Glomerular visceral epithelial cell (primary cell): Measurements from ENCODE around the gene OTUB1.

Source experiments
- DNase-seq: peaks from one replicate; pipeline ENCODE4 v3.0.0-alpha.2; 2016; ENCODE audit errors: extremely low spot score

OTUB1 gene

GRCh38 chr11:64022125-64022784 is 36.0 kb downstream of the OTUB1 start:
- no peak for DNase-seq

- DNase-seq, result no peak
Measured at GRCh38 chr11:64023712-64024710, 37.8 kb downstream of the OTUB1 start.

- no peak for DNase-seq
Measured at GRCh38 chr11:64025205-64025604, 39.0 kb downstream of the OTUB1 start.

- DNase-seq, result peak; percentile 17
Measured at GRCh38 chr11:64026575-64027205, 40.5 kb downstream of the OTUB1 start.

GRCh38 chr11:64027651-64028397 is 41.6 kb downstream of the OTUB1 start:
- DNase-seq, result no peak

GRCh38 chr11:64028398-64029115 is 42.3 kb downstream of the OTUB1 start:
- DNase-seq, result no peak

GRCh38 chr11:64029773-64030172 is 43.5 kb downstream of the OTUB1 start:
- DNase-seq, result no peak

GRCh38 chr11:64031001-64031400 is 44.8 kb downstream of the OTUB1 start:
- no peak for DNase-seq

GRCh38 chr11:64032050-64032449 is 45.8 kb downstream of the OTUB1 start:
- DNase-seq, result peak; percentile 37

GRCh38 chr11:64034411-64034811 is 48.2 kb downstream of the OTUB1 start:
- no peak for DNase-seq

- no peak for DNase-seq
Measured at GRCh38 chr11:64035081-64035524, 48.9 kb downstream of the OTUB1 start.

- DNase-seq, result no peak
Measured at GRCh38 chr11:64035576-64035975, 49.3 kb downstream of the OTUB1 start, which contains the start of gene FLRT1. Gene FLRT1, plus strand, starts transcription at chr11:64035931. Its CDS starts 80,337 bp downstream, at chr11:64116268.

GRCh38 chr11:64036087-64037026 is 50.1 kb downstream of the OTUB1 start:
- DNase-seq, result peak; percentile 38

- no peak for DNase-seq
Measured at GRCh38 chr11:64037027-64037634, 50.9 kb downstream of the OTUB1 start.

- no peak for DNase-seq
Measured at GRCh38 chr11:64038500-64038899, 52.3 kb downstream of the OTUB1 start.

- DNase-seq, result no peak
Measured at GRCh38 chr11:64039012-64039665, 52.9 kb downstream of the OTUB1 start.

GRCh38 chr11:64040684-64041322 is 54.6 kb downstream of the OTUB1 start:
- no peak for DNase-seq

- DNase-seq, result no peak
Measured at GRCh38 chr11:64041846-64042245, 55.6 kb downstream of the OTUB1 start.
